Duodenal mucosa (tissue), 2 donors: Measurements from ENCODE around the gene UPK1B.
"Not testable (repeated sequence)": the region's sequence is repeated elsewhere in the genome, so short reads cannot be mapped to it uniquely, and the experiment has no call there.

Experiments
- H3K27ac ChIP-seq: one replicate; pipeline ENCODE4 v1.7.0; 2013; ENCODE audit warnings: low read depth, low read length
- H3K27me3 ChIP-seq, 2 donors: one replicate each; pipeline ENCODE4 v1.7.0; 2013; ENCODE audit warnings: low read length in 2 of 2, control low read depth in 1 of 2; ENCODE audit not compliant: insufficient read depth in 2 of 2, control insufficient read depth in 1 of 2
- H3K36me3 ChIP-seq, 2 donors: one replicate each; pipeline ENCODE4 v1.7.0; 2013; ENCODE audit warnings: low read length in 2 of 2, control low read depth in 1 of 2; ENCODE audit not compliant: insufficient read depth in 2 of 2, control insufficient read depth in 1 of 2
- H3K4me1 ChIP-seq, 2 donors: one replicate each; pipeline ENCODE4 v1.7.0; 2013; ENCODE audit warnings: low read length in 2 of 2, control low read depth in 1 of 2; ENCODE audit not compliant: insufficient read depth in 2 of 2, control insufficient read depth in 1 of 2
- H3K4me3 ChIP-seq, 2 donors: one replicate each; pipeline ENCODE4 v1.7.0; 2013; ENCODE audit warnings: low read length in 2 of 2, low read depth in 1 of 2
- H3K9ac ChIP-seq, 2 donors: one replicate each; pipeline ENCODE4 v1.7.0; 2013; ENCODE audit warnings: low read length in 2 of 2, low read depth in 1 of 2
- H3K9me3 ChIP-seq, 2 donors: one replicate each; pipeline ENCODE4 v1.7.0; 2013; ENCODE audit warnings: low read length in 2 of 2, control low read depth in 1 of 2; ENCODE audit not compliant: control insufficient read depth in 1 of 2

UPK1B gene

DNA sequence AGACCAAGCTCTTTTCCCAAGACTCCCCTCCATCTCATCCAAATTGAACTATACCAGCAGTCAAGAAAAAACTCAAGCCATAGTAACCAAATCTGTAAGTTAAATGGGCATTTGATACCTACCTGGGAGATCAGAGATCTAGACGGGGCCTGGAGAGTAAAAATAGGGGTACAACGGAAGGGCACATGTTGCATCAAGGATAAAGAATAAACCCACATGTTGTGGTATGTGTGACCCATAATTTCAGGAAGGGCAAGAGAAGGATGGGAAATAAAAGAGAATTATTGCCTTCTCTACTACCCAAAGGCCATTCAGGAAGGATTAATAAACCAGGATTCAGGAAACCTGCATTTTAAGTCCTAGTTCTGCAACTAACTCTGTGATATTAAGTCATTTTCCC lies 25.9 kb upstream of the UPK1B start:
- Histone ChIP-seq H3K4me3 (no peak overlapping the region), H3K9ac (no peak overlapping the region), H3K4me1 (no peaks in the 10 kb centered on the region), H3K27me3 (no peaks in the 10 kb centered on the region), H3K9me3 (no peaks in the 10 kb centered on the region), H3K27ac (no peak overlapping the region), H3K36me3 (no peaks in the 10 kb centered on the region)

DNA sequence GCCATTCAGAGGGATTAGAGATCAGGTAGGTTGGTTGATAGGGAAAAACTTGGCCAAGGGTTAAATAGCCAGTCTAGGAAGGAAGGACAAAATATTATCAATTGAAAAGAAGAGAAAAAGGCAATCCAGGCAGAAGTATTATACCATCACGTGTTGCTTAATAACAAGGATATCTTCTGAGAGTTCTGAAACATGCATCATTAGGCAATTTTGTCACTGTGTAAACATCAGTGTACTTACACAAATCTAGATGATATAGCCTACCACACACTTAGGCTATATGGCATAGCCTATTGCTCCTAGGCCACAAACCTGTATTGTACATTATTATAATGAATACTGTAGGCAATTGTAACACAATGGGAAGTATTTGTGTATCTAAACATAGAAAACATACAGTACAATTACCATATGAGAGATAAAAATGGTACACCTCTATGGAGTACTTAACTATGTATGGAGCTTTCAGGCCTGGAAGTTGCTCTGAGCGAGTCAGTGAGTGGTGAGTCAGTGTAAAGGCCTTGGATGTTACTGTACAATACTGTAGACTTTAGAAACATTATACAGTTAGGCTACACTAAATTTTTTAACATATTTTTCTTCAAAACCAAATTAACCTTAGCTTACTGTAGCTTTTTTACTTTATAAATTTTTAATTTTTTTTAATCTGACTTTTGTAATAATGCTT lies 24.8 kb upstream of the UPK1B start:
- Histone ChIP-seq H3K4me3 (no peak overlapping the region), H3K36me3 (no peaks in the 10 kb centered on the region)

DNA sequence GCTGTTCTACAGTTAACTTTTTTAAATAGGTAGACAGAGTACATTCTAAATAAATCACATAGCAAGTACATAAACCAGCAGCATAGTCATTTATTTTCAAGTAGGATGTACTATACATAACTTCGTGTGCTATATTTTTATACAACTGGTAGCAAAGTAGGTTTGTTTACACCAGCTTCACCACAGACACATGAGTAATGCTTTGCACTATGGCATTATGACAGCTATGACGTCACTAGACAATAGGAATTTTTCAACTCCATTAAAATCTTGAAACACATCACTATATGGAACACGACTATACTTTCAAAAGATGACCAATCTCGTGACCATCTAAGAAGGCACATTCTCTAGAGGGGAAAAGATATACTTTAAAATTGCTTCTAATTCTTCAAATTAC lies 23.9 kb upstream of the UPK1B start:
- H3K27ac ChIP-seq = no peak overlapping the region
- H3K9me3 ChIP-seq = peaks cover 0 to 3% of the 10 kb centered on the region in 2 donors
- no peak overlapping the region for H3K9ac ChIP-seq

More for the DNA sequence above, 24.8 kb upstream of the UPK1B start:
- no peak overlapping the region for H3K27ac ChIP-seq
- peaks cover 0 to 3% of the 10 kb centered on the region in 2 donors for H3K9me3 ChIP-seq
- H3K9ac ChIP-seq = no peak overlapping the region
- H3K4me1 ChIP-seq = no peaks in the 10 kb centered on the region
- no peaks in the 10 kb centered on the region for H3K27me3 ChIP-seq

DNA sequence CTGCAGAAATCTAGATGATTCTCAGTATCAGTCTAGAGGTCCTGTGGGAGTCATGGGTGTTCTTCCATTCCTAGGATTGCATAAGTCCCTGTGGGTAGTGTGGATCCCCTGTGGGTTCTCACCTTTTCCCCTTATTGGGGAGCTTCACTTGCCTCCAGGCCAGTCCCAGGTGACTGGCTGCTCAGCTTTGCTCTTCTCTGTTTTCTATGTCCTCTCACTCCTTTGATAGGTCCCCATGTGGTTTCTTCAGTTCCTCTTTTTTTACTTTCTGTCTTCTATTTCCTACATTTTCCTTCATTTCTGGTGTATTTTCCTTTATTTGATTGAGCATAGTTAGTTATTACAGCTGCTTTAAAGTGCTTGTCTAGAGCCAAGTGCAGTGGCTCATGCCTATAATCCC lies 16.5 kb upstream of the UPK1B start:
- peaks cover 0 to 6% of the 10 kb centered on the region in 2 donors for H3K9me3 ChIP-seq
- H3K4me1 ChIP-seq = no peaks in the 10 kb centered on the region
- H3K27ac ChIP-seq = no peak overlapping the region
- no peak overlapping the region for H3K4me3 ChIP-seq
- no peaks in the 10 kb centered on the region for H3K36me3 ChIP-seq
- H3K27me3 ChIP-seq = no peaks in the 10 kb centered on the region
- no peak overlapping the region for H3K9ac ChIP-seq

More for the DNA sequence above, 23.9 kb upstream of the UPK1B start:
- Histone ChIP-seq H3K27me3 (no peaks in the 10 kb centered on the region), H3K4me1 (no peaks in the 10 kb centered on the region), H3K36me3 (no peaks in the 10 kb centered on the region), H3K4me3 (no peak overlapping the region)

DNA sequence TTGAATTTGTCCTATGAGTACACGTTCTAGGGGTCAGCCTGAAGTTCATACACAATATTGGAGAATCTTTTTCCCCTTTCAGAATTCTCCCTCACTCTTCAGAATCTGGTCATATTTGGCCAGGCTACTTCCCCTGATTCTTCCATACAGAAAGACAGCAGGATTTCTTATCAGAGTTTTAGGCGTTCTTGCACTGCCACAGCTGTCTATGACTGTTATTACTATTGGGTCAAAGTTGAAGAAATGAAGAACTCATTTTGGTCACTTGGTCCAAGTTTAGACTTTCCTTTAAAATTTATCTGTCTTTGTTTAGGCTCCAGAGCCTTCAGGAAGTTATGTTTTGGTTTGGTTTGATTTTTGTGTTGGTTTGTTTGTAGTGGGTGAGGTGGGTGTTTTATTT lies 15.4 kb upstream of the UPK1B start:
- H3K4me1 ChIP-seq = no peaks in the 10 kb centered on the region
- no peak overlapping the region for H3K9ac ChIP-seq
- no peaks in the 10 kb centered on the region for H3K27me3 ChIP-seq
- H3K9me3 ChIP-seq = peaks cover 0 to 6% of the 10 kb centered on the region in 2 donors
- no peak overlapping the region for H3K27ac ChIP-seq
- no peak overlapping the region for H3K4me3 ChIP-seq
- no peaks in the 10 kb centered on the region for H3K36me3 ChIP-seq

DNA sequence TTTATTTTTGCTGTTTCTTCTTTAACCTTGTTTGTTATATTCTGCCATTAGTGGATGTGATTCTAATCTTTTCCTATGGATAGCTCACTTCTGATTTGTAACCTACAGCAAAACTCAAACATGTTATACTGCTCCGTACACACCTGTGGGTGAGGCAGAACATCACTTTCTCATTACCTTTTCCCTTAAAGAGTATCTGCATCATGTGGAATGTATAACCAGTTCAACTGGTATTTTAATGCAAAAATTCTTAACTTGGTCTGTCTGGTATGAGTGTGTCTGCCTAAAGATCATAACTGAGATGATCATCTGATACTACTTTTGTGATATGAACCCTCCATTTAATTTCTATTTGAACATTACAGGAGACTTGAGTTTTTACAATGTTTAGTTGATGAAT lies 13.0 kb upstream of the UPK1B start:
- H3K9ac ChIP-seq = no peak overlapping the region
- H3K27me3 ChIP-seq = no peaks in the 10 kb centered on the region
- H3K4me3 ChIP-seq = no peak overlapping the region
- H3K36me3 ChIP-seq = no peaks in the 10 kb centered on the region
- H3K27ac ChIP-seq = no peak overlapping the region
- peaks cover 0 to 5% of the 10 kb centered on the region in 2 donors for H3K9me3 ChIP-seq
- no peaks in the 10 kb centered on the region for H3K4me1 ChIP-seq

DNA sequence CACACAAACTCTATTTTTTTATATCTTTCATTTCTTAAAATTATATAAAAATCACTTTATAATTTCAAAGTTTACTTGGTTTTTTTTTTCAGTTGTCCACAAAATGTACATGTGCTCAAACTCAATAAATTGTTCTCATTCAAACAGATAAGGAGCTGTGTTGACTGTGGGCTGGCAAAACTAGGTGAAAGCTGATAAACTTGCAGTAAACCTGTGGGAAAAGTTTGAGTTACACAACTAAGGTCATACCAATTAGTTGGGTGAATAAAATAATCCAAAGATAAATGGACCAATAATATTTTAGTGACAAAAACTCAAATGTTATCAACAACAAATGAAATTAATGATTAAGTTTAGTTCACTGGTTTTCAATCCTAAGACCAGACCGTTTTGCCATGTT lies 12.6 kb upstream of the UPK1B start:
- Histone ChIP-seq H3K36me3 (no peaks in the 10 kb centered on the region), H3K27ac (no peak overlapping the region), H3K9ac (no peak overlapping the region), H3K27me3 (no peaks in the 10 kb centered on the region), H3K4me3 (no peak overlapping the region), H3K4me1 (no peaks in the 10 kb centered on the region), H3K9me3 (peaks cover 0 to 5% of the 10 kb centered on the region in 2 donors)

DNA sequence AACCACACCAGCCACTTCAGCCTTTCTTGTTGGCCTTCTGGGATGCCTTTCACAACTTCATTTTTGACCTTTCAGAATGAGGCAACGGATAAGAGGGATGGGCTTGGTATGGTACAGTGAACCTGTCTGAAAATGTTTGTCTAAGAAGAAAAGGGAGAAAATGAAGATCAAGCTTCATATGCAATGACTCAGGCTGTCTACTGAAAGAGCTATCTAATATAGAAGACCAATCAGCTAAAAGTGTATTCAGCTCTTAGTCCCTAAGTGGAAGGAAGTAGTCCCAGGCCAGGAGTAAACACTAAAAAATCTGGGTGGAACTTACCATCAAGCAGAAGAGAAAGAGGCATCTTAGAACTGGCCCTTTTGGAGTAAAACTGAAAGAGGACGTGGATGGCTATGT lies 12.2 kb upstream of the UPK1B start:
- Histone ChIP-seq H3K9me3 (peaks cover 0 to 5% of the 10 kb centered on the region in 2 donors), H3K36me3 (no peaks in the 10 kb centered on the region), H3K9ac (no peak overlapping the region), H3K4me3 (no peak overlapping the region), H3K4me1 (no peaks in the 10 kb centered on the region), H3K27me3 (no peaks in the 10 kb centered on the region), H3K27ac (no peak overlapping the region)

DNA sequence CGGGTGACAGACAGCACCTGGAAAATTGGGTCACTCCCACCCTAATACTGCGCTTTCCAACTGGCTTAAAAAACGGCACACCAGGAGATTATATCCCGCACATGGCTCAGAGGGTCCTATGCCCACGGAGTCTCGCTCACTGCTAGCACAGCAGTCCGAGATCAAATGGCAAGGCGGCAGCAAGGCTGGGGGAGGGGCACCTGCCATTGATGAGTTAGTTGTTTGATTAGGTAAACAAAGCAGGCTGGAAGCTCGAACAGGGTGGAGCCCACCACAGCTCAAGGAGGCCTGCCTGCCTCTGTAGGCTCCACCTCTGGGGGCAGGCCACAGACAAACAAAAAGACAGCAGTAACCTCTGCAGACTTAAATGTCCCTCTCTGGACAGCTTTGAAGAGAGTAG lies 8.7 kb upstream of the UPK1B start:
- H3K27ac ChIP-seq, H3K9ac ChIP-seq, H3K36me3 ChIP-seq, H3K4me1 ChIP-seq, H3K9me3 ChIP-seq, H3K27me3 ChIP-seq, H3K4me3 ChIP-seq: not testable (repeated sequence)

DNA sequence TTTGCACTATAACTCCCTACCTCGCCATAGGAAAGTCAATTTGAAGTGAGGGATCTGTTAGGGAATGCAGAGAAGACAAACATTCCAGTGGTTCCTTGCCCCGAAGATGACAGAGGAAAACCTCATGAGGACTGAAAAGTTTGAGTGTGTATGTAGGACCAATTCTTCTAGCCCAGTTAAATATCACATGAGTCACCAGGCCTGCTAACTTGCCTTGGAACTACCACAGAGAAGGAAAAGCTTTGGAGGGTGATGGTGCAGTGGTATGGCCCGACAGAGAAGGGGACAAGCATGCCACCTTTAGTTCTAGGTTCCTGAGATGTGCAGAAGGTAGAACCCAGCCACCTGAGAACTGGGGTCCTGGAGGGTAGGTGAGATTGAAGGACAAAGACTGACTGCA lies 2.6 kb upstream of the UPK1B start:
- no peaks in the 10 kb centered on the region for H3K9me3 ChIP-seq
- no peak overlapping the region for H3K27ac ChIP-seq
- no peaks in the 10 kb centered on the region for H3K27me3 ChIP-seq
- H3K4me1 ChIP-seq = no peaks in the 10 kb centered on the region
- H3K36me3 ChIP-seq = no peaks in the 10 kb centered on the region
- no peak overlapping the region for H3K9ac ChIP-seq
- H3K4me3 ChIP-seq = no peak overlapping the region
